IMR-90 (cell line): ENCODE data around the gene CADM1. TPM values are rescaled to one million over a fixed set of nuclear protein-coding genes. Genes with fewer than 3 reads are reported as not detected.

Experiments
- ATAC-seq: fragments of 200-7000 bp; cut with Tn5 transposase; 2 replicates; pipeline ENCODE4 v1.9.1; 2020; ENCODE audit warnings: low read depth, mild to moderate bottlenecking, moderate library complexity
- BruUV-seq: library from RNA; stranded (reverse); fragments of 400-500 nt; replicated peaks from 2 replicates; lab custom pipeline; 2021; lab: Mats Ljungman, UMichigan
- CTCF ChIA-PET: fragments of 300-600 bp; formaldehyde crosslinking; extraction: SDS; loops from one replicate; lab custom pipeline; 2021; ENCODE audit warnings: antibody characterized with exemption; lab: Yijun Ruan, JAX
- POLR2A ChIA-PET: fragments of 300-600 bp; sonication (Branson Sonifier 250); formaldehyde crosslinking; loops from one replicate; lab custom pipeline; 2022; ENCODE audit warnings: antibody characterized with exemption; ENCODE audit not compliant: unreplicated experiment; lab: Charles Lee
- DNase-seq: peaks from one replicate; pipeline ENCODE4 v3.0.0; 2013
- H2AFZ ChIP-seq: replicated peaks from 2 replicates; pipeline ENCODE3; 2013; ENCODE audit warnings: low read length, mild to moderate bottlenecking; ENCODE audit not compliant: poor library complexity
- H2AK5ac ChIP-seq: 2 replicates; pipeline ENCODE4 v1.6.1; 2013; ENCODE audit warnings: low read depth, low read length, inconsistent platforms
- H2AK9ac ChIP-seq: replicated peaks from 2 replicates; pipeline ENCODE3; 2013; ENCODE audit warnings: mild to moderate bottlenecking, low read depth, low read length, moderate library complexity; ENCODE audit not compliant: poor library complexity
- H2BK120ac ChIP-seq: 2 replicates; pipeline ENCODE4 v1.6.1; 2013; ENCODE audit warnings: low read depth, low read length, inconsistent platforms
- H2BK15ac ChIP-seq: 3 replicates; pipeline ENCODE4 v1.6.1; 2013; ENCODE audit warnings: low read depth, low read length, inconsistent platforms
- H2BK20ac ChIP-seq: 2 replicates; pipeline ENCODE4 v1.6.1; 2013; ENCODE audit warnings: low read depth, mild to moderate bottlenecking, inconsistent platforms, low read length, moderate library complexity
- H2BK5ac ChIP-seq: 2 replicates; pipeline ENCODE4 v1.6.1; 2013; ENCODE audit warnings: mild to moderate bottlenecking, low read depth, low read length, inconsistent platforms; ENCODE audit not compliant: poor library complexity, severe bottlenecking
- H3K14ac ChIP-seq: replicated peaks from 2 replicates; pipeline ENCODE4 v1.6.1; 2013; ENCODE audit warnings: low read depth, low read length, inconsistent platforms
- H3K18ac ChIP-seq: 2 replicates; pipeline ENCODE4 v1.6.1; 2013; ENCODE audit warnings: low read depth, low read length, control low read depth
- H3K23ac ChIP-seq: 2 replicates; pipeline ENCODE4 v1.6.1; 2013; ENCODE audit warnings: low read depth, low read length, inconsistent platforms
- H3K27ac ChIP-seq: 2 replicates; pipeline ENCODE4 v1.5.1; 2013; ENCODE audit warnings: mild to moderate bottlenecking, control low read depth, low read length; ENCODE audit not compliant: insufficient read depth
- H3K27me3 ChIP-seq: 2 replicates; pipeline ENCODE4 v1.6.1; 2013; ENCODE audit warnings: low read length; ENCODE audit not compliant: control insufficient read depth, insufficient read depth
- H3K36me3 ChIP-seq: 2 replicates; pipeline ENCODE4 v1.6.1; 2013; ENCODE audit warnings: low read length, mixed read lengths; ENCODE audit not compliant: control insufficient read depth, insufficient read depth
- H3K4ac ChIP-seq: 2 replicates; pipeline ENCODE4 v1.6.1; 2013; ENCODE audit warnings: low read depth, low read length, inconsistent platforms
- H3K4me1 ChIP-seq: 2 replicates; pipeline ENCODE4 v1.6.1; 2013; ENCODE audit warnings: low read length, mixed read lengths; ENCODE audit not compliant: control insufficient read depth, insufficient read depth
- H3K4me2 ChIP-seq: 2 replicates; pipeline ENCODE4 v1.6.1; 2013; ENCODE audit warnings: low read depth, mild to moderate bottlenecking, control low read depth, low read length, moderate library complexity
- H3K4me3 ChIP-seq: 2 replicates; pipeline ENCODE4 v1.5.1; 2013; ENCODE audit warnings: low read depth, mild to moderate bottlenecking, control low read depth, low read length, moderate library complexity; ENCODE audit not compliant: insufficient read depth
- H3K56ac ChIP-seq: 2 replicates; pipeline ENCODE4 v1.6.1; 2013; ENCODE audit warnings: low read length, inconsistent platforms; ENCODE audit not compliant: insufficient read depth; ENCODE audit errors: extremely low read depth
- H3K79me1 ChIP-seq, 2 experiments: 2 replicates each; pipeline ENCODE4 v1.6.1; 2013; ENCODE audit warnings: low read length in 2 of 2, inconsistent platforms in 1 of 2, low read depth in 1 of 2
- H3K9ac ChIP-seq: 2 replicates; pipeline ENCODE4 v1.6.1; 2013; ENCODE audit warnings: low read depth, low read length, control low read depth
- H3K9me1 ChIP-seq: 2 replicates; pipeline ENCODE4 v1.6.1; 2013; ENCODE audit warnings: low read length, inconsistent platforms; ENCODE audit not compliant: insufficient read depth
- H3K9me3 ChIP-seq: 2 replicates; pipeline ENCODE4 v1.6.1; 2013; ENCODE audit warnings: low read length; ENCODE audit not compliant: control insufficient read depth, insufficient read depth
- H4K20me1 ChIP-seq: 2 replicates; pipeline ENCODE4 v1.6.1; 2013; ENCODE audit warnings: low read length, inconsistent platforms; ENCODE audit not compliant: insufficient read depth
- H4K5ac ChIP-seq: 2 replicates; pipeline ENCODE4 v1.6.1; 2013; ENCODE audit warnings: mild to moderate bottlenecking, low read depth, low read length, control low read depth
- H4K8ac ChIP-seq, 2 experiments: 2 replicates each; pipeline ENCODE4 v1.6.1; 2013; ENCODE audit warnings: low read depth in 2 of 2, low read length in 2 of 2, control low read depth in 1 of 2, inconsistent platforms in 1 of 2
- H4K91ac ChIP-seq: 2 replicates; pipeline ENCODE4 v1.6.1; 2013; ENCODE audit warnings: low read depth, low read length, inconsistent platforms; ENCODE audit not compliant: insufficient read depth
- BHLHE40 ChIP-seq: fragments of 150-350 bp; IDR thresholded peaks from 2 replicates; pipeline ENCODE4 v1.6.1; 2016; ENCODE audit warnings: mild to moderate bottlenecking, low read depth, low read length
- CEBPB ChIP-seq: IDR thresholded peaks from 2 replicates; pipeline ENCODE4 v1.6.1; 2012; ENCODE audit warnings: low read depth, low read length, improper control_type of control experiment
- MAFK ChIP-seq: IDR thresholded peaks from 2 replicates; pipeline ENCODE4 v1.6.1; 2012; ENCODE audit warnings: low read depth, low read length, improper control_type of control experiment
- MXI1 ChIP-seq: IDR thresholded peaks from 2 replicates; pipeline ENCODE4 v1.6.1; 2012; ENCODE audit warnings: low read depth, mild to moderate bottlenecking, low read length, moderate library complexity, borderline replicate concordance
- POLR2A ChIP-seq: IDR thresholded peaks from 2 replicates; pipeline ENCODE4 v1.6.1; 2012; ENCODE audit warnings: mild to moderate bottlenecking, low read depth, low read length
- RCOR1 ChIP-seq: IDR thresholded peaks from 2 replicates; pipeline ENCODE4 v1.6.1; 2012; ENCODE audit warnings: mild to moderate bottlenecking, low read length, improper control_type of control experiment; ENCODE audit not compliant: insufficient replicate concordance
- RFX5 ChIP-seq: IDR thresholded peaks from 2 replicates; pipeline ENCODE4 v1.8.0; 2012; ENCODE audit warnings: low read depth, mild to moderate bottlenecking, low read length, moderate library complexity
- SMC3 ChIP-seq: fragments of 150-350 bp; IDR thresholded peaks from 2 replicates; pipeline ENCODE4 v1.6.1; 2016; ENCODE audit warnings: low read depth, mild to moderate bottlenecking, antibody characterized with exemption, low read length, moderate library complexity
- WGBS, 2 experiments: methylation state at CpG; one replicate each; pipeline versions ENCODE4 v1.1.5 to v1.1.7; 2013; ENCODE audit warnings: missing lambda C conversion rate in 2 of 2; ENCODE audit not compliant: insufficient read length in 1 of 2; ENCODE audit errors: extremely low coverage in 2 of 2; 5-methylcytosine and 5-hydroxymethylcytosine counted together
- dilution Hi-C: fragments of 300-500 bp; cut with HindIII; formaldehyde crosslinking; loops from one replicate; pipeline ENCODE4 v1.14.3; 2018; ENCODE audit warnings: low sequenced_read_pairs; ENCODE audit not compliant: unreplicated experiment
- in situ Hi-C: fragments of 300-500 bp; cut with MboI; formaldehyde crosslinking; loops from 3 replicates; pipeline ENCODE4 v1.14.3; 2019; ENCODE audit warnings: low sequenced_read_pairs, inconsistent platforms, mixed read lengths
- intact Hi-C: fragments of 100-400 bp; cut with micrococcal nuclease; formaldehyde crosslinking; loops from 2 replicates; pipeline ENCODE4 v1.10.0; 2022
- polyA plus RNA-seq, 3 experiments: library from polyadenylated mRNA; depleted of rRNA; stranded (reverse); fragments of >200 nt; gene quantifications; 2 replicates each; pipeline ENCODE4 v1.2.3, GENCODE V29; 2012; ENCODE audit warnings: low replicate concordance in 1 of 3
- total RNA-seq: library from RNA; depleted of rRNA; stranded (reverse); fragments of >200 nt; gene quantifications from 2 replicates; pipeline ENCODE4 v1.2.3, GENCODE V29; 2012

CADM1 gene
- total and polyA plus RNA-seq, 2 of the 4 experiments (the other 2 are of a cell fraction), result 28.8 to 77.1 TPM

- Histone ChIP-seq H2BK5ac (no peak overlapping the region), H3K14ac (no peak overlapping the region), H2BK20ac (no peak overlapping the region), H3K79me1 (no peaks in the 10 kb centered on the region), H4K20me1 (no peaks in the 10 kb centered on the region), H3K18ac (no peak overlapping the region), H3K4ac (no peak overlapping the region), H3K23ac (no peak overlapping the region), H3K9me1 (no peaks in the 10 kb centered on the region), H4K8ac (no peak overlapping the region), H3K4me1 (no peaks in the 10 kb centered on the region), H3K27me3 (no peaks in the 10 kb centered on the region), H3K9me3 (no peaks in the 10 kb centered on the region), H3K56ac (no peak overlapping the region), H2AFZ (no peak overlapping the region), H3K36me3 (peaks cover 2% of the 10 kb centered on the region; the same call in 1 of the 2 replicates), H2AK9ac (no peak overlapping the region), H4K91ac (no peak overlapping the region), H2AK5ac (no peak overlapping the region), H3K4me3 (no peak overlapping the region), H3K9ac (no peak overlapping the region), H2BK120ac (no peak overlapping the region), H2BK15ac (no peak overlapping the region), H3K4me2 (no peak overlapping the region), H4K5ac (no peak overlapping the region), H3K27ac (no peak overlapping the region)
- in situ Hi-C loops, result no loop called here
- BruUV-seq, result no TSS peak
- no peak for ATAC-seq
- no peak for DNase-seq
- ChIA-PET CTCF (no interaction called here), POLR2A (no interaction called here)
- no CpG with 5 or more reads among the region's 2 CpGs for WGBS, 2 experiments
- intact Hi-C loops, result no loop called here
- TF ChIP-seq RFX5 (no peak), SMC3 (no peak), BHLHE40 (no peak), MAFK (no peak), CEBPB (no peak), MXI1 (no peak), RCOR1 (no peak), POLR2A (no peak)
- dilution Hi-C loops, result no loop called here
Observed at GRCh38 chr11:115238791-115239190, 265.4 kb downstream of the CADM1 start.
